SW 1271 (cell line): ENCODE measurements around the gene IGF1R.
A peak's percentile ranks its signal among the peaks of the same experiment; 100 is the strongest.

Experiments
- DNase-seq, 2 experiments: peaks; one replicate each; lab custom pipeline; 2025; lab: John Stamatoyannopoulos, UW

IGF1R gene

DNA sequence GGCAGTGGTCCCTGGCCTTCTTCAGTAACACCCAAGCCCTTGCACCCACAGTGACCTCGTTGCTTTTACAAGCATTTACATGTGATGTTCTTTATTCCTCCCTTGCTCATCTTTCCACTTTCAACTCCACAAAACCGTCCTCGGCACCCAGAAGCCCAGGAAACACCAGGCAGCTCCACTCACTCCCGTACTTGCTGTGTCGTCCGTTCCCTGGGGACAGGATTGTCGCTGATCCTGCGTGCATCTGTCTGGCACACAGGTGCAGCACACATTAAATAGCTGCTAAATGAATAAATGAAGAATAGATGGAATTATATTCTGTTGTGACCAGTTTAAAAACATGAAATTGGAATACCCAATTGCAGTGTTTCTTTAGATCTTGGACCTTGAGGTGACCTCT is 239.6 kb downstream of the IGF1R start:
- no peak for DNase-seq

DNA sequence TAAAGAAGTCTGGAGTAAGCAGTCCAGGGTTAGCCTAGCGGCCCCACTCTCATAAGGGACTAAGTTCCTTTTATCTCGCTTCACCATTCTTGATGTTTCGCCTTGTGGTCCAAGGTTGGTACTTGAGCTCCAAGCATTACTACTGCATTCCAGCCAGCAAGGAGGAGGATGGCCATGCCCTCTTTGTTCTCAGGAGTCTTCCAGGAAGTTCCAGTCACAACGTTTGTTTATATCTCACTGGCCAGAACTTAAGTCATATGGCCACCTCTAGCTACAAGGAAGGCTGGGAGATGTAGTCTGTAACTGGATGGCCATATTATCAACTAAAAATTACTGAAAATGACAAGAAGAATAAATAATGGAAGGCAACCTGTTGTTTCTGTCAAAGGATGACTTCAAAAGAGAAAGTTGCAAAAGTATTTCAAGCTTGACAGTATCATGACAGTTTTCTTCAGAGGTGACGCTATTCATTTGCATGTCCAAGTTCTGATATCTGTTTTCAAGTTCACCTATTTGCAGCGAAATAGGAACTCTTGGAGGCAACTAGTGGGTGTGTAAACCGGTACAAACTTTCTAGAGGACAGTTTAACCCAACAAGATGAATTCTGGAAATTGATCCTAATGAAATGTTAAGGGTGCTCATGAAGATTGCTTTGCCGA is 240.6 kb downstream of the IGF1R start:
- DNase-seq = no peak

DNA sequence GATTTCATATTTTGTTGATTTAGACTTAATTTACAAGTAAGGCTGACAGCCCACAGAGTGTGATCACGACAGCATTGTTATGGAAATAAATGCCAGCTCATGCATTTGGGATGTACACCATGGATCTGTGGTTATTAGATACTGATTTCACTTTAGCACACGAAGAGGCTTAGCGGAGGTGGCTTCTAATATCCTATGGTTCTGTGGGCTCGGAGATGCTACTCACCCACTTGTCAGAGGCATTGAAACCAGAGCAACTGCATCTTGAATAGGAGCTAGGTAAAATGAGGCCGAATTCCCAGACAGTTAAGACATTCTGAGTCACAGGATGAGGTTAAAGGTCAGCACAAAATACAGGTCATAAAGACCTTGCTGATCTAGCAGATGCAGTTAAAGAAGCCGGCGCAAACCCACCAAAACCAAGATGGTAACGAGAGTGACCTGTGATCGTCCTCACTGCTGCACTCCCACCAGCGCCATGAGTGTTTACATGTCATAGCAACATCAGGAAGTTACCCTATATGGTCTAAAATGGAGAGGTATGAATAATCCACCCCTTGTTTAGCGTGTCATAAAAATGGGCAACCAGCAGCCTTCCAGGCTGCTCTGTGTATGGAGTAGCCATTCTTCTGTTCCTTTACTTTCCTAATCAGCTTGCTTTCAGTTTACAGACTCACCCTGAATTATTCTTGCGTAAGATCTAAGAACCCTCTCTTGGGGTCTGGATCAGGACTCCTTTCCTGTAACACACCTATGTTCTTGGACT is 241.8 kb downstream of the IGF1R start:
- DNase-seq = peak in 1 of 2 experiments; percentile 37

- DNase-seq = no peak
These were observed 243.0 kb downstream of the IGF1R start for GRCh38 chr15:98891301-98891700.

- DNase-seq = no peak
These were observed 245.1 kb downstream of the IGF1R start for GRCh38 chr15:98893401-98893800.

DNA sequence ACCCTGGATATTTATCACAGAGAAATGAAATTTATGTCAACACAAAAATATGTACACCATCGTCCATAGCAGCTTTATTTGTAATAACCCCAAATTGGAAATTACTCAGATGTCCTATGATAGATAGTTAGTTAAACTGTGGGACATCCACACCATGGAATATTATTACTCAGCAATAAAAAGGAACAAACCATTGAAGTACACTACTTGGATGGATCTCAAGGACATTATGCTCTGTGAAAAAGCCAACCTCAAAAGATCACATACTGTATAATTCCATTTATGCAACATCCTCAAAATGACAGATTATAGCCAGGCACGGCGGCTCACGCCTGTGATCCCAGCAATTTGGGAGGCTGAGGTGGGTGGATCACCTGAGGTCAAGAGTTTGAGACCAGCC is 246.0 kb downstream of the IGF1R start:
- DNase-seq = no peak

DNA sequence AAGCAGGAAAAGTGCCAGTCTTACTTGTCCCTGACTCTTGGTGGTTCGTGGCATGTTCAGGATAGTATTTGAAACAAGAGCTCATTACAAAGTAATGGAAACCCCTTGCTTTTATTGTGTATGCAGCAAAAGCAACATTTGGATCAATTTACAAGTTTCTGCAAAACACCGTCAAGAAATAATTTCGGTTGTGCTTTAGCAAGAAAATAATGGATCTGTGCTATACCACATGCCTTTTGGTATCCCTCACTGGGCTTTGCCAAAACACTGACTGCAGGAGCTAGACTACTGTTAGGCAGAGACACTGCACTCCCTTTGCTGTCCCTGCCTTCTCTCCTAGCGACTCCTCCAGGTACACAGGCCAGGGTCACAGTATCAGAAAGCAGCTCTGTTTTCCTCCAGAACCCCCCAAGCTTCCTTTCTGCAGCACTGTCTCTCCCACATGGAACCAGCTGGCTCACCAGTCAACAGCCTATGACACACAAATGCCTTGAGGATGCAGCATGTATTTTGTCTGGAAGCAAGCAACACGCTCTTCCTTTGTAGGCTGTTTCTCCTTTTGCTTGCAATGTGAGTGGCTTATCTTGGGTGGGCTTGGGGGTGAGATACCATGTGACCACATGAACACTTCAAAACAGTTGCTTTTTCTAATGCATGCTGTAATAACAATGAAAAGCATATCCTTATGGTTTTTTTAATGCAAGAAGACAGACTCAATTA is 247.8 kb downstream of the IGF1R start:
- DNase-seq = no peak

GRCh38 chr15:98896802-98897732 is 248.7 kb downstream of the IGF1R start:
- peak; percentile 97 for DNase-seq

GRCh38 chr15:98898122-98898521 is 249.8 kb downstream of the IGF1R start:
- DNase-seq = no peak

DNA sequence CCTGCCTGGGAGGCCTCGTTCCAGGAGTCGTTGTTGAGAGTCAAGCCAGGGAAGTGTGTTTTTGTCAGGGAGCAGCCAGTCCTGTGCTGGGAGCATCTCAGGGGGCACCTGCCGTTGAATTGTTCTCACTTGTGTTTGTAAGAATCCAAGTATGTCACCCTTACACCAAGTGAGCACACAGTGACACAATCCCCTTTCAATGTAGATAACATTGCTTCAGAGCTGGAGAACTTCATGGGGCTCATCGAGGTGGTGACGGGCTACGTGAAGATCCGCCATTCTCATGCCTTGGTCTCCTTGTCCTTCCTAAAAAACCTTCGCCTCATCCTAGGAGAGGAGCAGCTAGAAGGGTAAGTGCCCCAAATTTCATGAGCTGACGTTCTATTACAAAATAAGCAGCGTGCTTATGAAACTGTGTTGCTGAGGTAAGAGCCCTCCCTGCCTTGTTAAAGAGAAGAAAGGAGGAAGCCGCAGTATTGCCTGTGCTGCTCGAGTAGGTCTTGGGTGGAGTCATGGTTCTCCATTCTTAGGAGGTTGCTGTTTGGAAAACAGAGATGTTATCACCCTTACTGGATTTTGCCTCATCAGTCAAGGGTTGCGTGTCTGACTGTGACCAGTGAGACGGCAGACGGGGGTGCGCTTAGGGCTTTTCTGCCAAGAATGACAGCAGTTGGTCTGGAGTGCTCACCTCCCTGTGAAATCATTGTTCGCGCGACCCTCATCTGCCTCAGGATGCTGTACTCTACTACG is 251.1 kb downstream of the IGF1R start:
- no peak for DNase-seq

GRCh38 chr15:98900356-98900755 is 252.0 kb downstream of the IGF1R start:
- no peak for DNase-seq

DNA sequence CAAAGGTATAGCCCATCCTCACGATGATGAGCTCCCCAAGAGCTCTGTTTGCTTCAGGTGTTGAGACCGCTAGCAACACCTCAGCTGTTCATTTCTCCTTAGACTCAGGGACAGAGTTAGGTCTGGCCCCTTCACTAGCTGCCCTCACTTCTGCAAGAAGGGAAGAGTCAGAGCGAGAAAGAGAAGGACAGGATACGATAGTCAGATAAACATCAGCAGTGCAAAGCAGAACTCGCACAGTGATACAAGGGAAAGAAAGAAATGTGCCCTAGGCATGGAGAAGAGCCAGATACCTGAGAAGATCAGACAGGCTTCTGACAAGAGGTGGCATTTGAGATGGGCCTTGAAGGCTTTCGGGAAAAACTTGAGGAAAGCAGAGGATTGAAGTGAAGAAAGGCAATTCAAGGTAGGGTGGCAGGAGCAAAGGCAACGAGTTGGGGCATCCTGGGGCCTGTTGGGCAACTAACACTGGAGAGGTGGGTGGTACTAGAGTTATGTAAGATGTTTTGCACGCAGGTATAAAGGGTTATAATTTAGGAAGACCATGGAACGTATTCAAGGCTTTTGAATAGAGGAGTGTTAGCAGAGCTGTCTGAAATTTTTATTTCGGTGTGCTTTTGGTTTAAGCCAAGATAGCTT is 253.2 kb downstream of the IGF1R start:
- no peak for DNase-seq

DNA sequence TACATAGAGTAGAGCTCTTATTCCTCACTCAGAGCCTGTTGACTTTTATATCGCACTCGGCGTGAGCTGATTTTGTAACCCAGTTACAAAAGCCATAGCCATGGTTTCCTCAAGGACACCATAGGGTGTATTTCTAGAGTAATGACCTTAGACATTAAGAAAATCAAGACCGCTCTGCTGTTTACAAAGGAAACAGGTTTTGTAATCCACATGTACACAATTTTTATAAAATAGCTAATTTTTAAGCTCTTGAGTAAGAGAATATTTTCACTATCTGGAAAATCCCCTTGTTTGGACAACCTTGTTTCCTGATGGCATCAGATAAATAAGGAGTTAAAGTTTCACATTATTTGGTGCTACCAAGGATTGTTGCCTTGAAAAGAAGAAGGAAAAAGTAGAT is 254.6 kb downstream of the IGF1R start:
- no peak for DNase-seq

GRCh38 chr15:98903377-98904018 is 255.2 kb downstream of the IGF1R start:
- peak in 1 of 2 experiments; percentile 38 for DNase-seq

GRCh38 chr15:98904544-98904943 is 256.2 kb downstream of the IGF1R start:
- DNase-seq = peak; percentile 34 to 68

GRCh38 chr15:98905963-98906711 is 257.8 kb downstream of the IGF1R start:
- DNase-seq = peak in 1 of 2 experiments; percentile 58

- no peak for DNase-seq
These were observed 258.4 kb downstream of the IGF1R start for GRCh38 chr15:98906712-98907083.

DNA sequence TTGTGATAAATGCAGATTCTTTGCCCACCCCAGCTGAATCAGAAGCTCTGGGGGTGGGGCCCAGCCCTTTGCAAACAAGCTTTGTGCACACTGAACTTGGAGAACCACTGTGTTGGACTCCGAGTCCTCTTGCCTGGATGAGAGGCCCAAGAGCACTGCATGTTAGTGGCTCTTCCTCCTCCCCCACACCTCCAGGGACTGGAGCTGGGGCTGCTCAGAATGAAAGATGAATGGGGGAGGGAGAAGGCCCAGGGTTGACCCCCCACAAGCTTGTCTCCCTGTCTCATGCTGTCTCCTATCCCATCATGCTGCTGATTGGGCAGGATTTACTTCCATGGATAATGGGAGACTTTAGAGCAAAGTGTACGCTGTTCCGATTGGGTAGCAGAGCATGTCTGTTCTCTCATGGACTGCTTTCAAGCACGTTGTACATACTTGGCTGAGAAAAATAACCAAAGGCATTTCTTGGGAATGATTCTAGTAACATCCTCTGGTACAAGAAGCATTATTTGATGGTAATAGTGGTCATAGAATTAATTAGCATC is 259.7 kb downstream of the IGF1R start:
- no peak for DNase-seq
